A673 (cell line): ENCODE data around the gene PXDN. TPM values are rescaled to one million over a fixed set of nuclear protein-coding genes. Genes with fewer than 3 reads are reported as not detected.
"Not testable (repeated sequence)": the region's sequence is repeated elsewhere in the genome, so short reads cannot be mapped to it uniquely, and the experiment has no call there.

Experiments
- BruUV-seq: library from RNA; stranded (reverse); fragments of 400-500 nt; replicated peaks from 2 replicates; lab custom pipeline; 2021; lab: Mats Ljungman, UMichigan
- CTCF ChIA-PET: fragments of 300-600 bp; sonication (Branson Sonifier 250); formaldehyde crosslinking; loops from one replicate; lab custom pipeline; 2022; ENCODE audit warnings: antibody characterized with exemption; lab: Charles Lee
- POLR2A ChIA-PET: fragments of 300-600 bp; sonication (Branson Sonifier 250); formaldehyde crosslinking; loops from one replicate; lab custom pipeline; 2022; ENCODE audit warnings: antibody characterized with exemption; ENCODE audit not compliant: low non-redundant PET; lab: Charles Lee
- DNase-seq: peaks from one replicate; pipeline ENCODE4 v3.0.0-alpha.2; 2015; ENCODE audit warnings: low spot score
- H3K27ac ChIP-seq: fragments of 200-600 bp; sonication (generic); 2 replicates; pipeline ENCODE4 v1.5.1; 2016; ENCODE audit warnings: mixed run types, low read depth, mild to moderate bottlenecking, mixed read lengths, antibody characterized with exemption, low read length; ENCODE audit not compliant: poor library complexity, severe bottlenecking
- H3K27me3 ChIP-seq: fragments of 200-600 bp; sonication (generic); replicated peaks from 2 replicates; pipeline ENCODE4 v1.6.1; 2017; ENCODE audit warnings: mixed run types, low read depth, mild to moderate bottlenecking, mixed read lengths, antibody characterized with exemption, low read length; ENCODE audit not compliant: insufficient read depth, poor library complexity
- H3K36me3 ChIP-seq: fragments of 200-600 bp; sonication (generic); 2 replicates; pipeline ENCODE4 v1.6.1; 2016; ENCODE audit warnings: mixed run types, mild to moderate bottlenecking, mixed read lengths, antibody characterized with exemption, low read length; ENCODE audit not compliant: insufficient read depth, poor library complexity, severe bottlenecking
- H3K4me1 ChIP-seq: fragments of 200-600 bp; sonication (generic); 2 replicates; pipeline ENCODE4 v1.6.1; 2017; ENCODE audit warnings: mixed run types, mild to moderate bottlenecking, mixed read lengths, antibody characterized with exemption, low read length; ENCODE audit not compliant: insufficient read depth, poor library complexity, severe bottlenecking
- H3K4me3 ChIP-seq: fragments of 200-600 bp; sonication (generic); 2 replicates; pipeline ENCODE4 v1.5.1; 2016; ENCODE audit warnings: low read depth, mixed run types, mild to moderate bottlenecking, mixed read lengths, low read length; ENCODE audit not compliant: poor library complexity, severe bottlenecking
- H3K9me3 ChIP-seq: fragments of 200-600 bp; sonication (generic); 2 replicates; pipeline ENCODE4 v1.6.1; 2016; ENCODE audit warnings: mixed run types, low read depth, mild to moderate bottlenecking, mixed read lengths, antibody characterized with exemption, low read length; ENCODE audit not compliant: poor library complexity, severe bottlenecking
- CTCF ChIP-seq: fragments of 300-800, 200-600 bp; sonication (generic); conservative IDR thresholded peaks from 2 replicates; pipeline ENCODE4 v1.5.1; 2017; ENCODE audit warnings: low read depth, mild to moderate bottlenecking, antibody characterized with exemption, low read length, moderate library complexity, mixed read lengths
- EZH2 ChIP-seq: fragments of 200-600 bp; sonication (generic); IDR thresholded peaks from 2 replicates; pipeline ENCODE4 v1.6.1; 2017; ENCODE audit warnings: borderline replicate concordance, low read depth, mild to moderate bottlenecking, mixed read lengths, antibody characterized with exemption, low read length; ENCODE audit not compliant: poor library complexity, severe bottlenecking
- intact Hi-C: fragments of 100-400 bp; cut with micrococcal nuclease; formaldehyde crosslinking; loops from one replicate; pipeline ENCODE4 v1.10.0; 2022; ENCODE audit not compliant: unreplicated experiment
- total RNA-seq: library from RNA; stranded (reverse); gene quantifications from 2 replicates; pipeline ENCODE4 v1.2.3, GENCODE V29; 2021

The PXDN gene
- total RNA-seq, 1 experiment from 2014 or later, result 162 TPM

GRCh38 chr2:1727101-1727771 lies 17.1 kb downstream of the PXDN start:
- Histone ChIP-seq H3K4me3 (no peak overlapping the region), H3K9me3 (no peaks in the 10 kb centered on the region), H3K27ac (no peak overlapping the region), H3K27me3 (no peaks in the 10 kb centered on the region), H3K36me3 (no peaks in the 10 kb centered on the region), H3K4me1 (peaks cover 57% of the 10 kb centered on the region)
- TF ChIP-seq EZH2 (no peak), CTCF (no peak)
- POLR2A ChIA-PET, result no interaction called here
- BruUV-seq, result no TSS peak
- CTCF ChIA-PET, result no interaction called here
- DNase-seq, result no peak
- intact Hi-C loops, result no loop called here

- POLR2A ChIA-PET, result no interaction called here
- TF ChIP-seq CTCF, result no peak
- TF ChIP-seq EZH2, result no peak
Observed at GRCh38 chr2:1726558-1726957, 17.8 kb downstream of the PXDN start.

GRCh38 chr2:1724351-1724750 lies 20.0 kb downstream of the PXDN start:
- H3K27ac ChIP-seq, H3K36me3 ChIP-seq, BruUV-seq, CTCF ChIA-PET, DNase-seq, intact Hi-C loops, H3K4me3 ChIP-seq, H3K9me3 ChIP-seq, POLR2A ChIA-PET, H3K27me3 ChIP-seq: not testable (repeated sequence)
- H3K4me1 ChIP-seq, result peaks cover 42% of the 10 kb centered on the region

More at GRCh38 chr2:1726558-1726957, 17.8 kb downstream of the PXDN start:
- Histone ChIP-seq H3K4me3 (no peak overlapping the region), H3K9me3 (no peaks in the 10 kb centered on the region), H3K36me3 (no peaks in the 10 kb centered on the region), H3K27me3 (no peaks in the 10 kb centered on the region), H3K27ac (no peak overlapping the region), H3K4me1 (peaks cover 55% of the 10 kb centered on the region)
- CTCF ChIA-PET, result no interaction called here
- no TSS peak for BruUV-seq
- DNase-seq, result no peak
- intact Hi-C loops, result no loop called here
